ENCODE measurements around the gene CAGE1. TPM values are rescaled to one million over a fixed set of nuclear protein-coding genes. Genes with fewer than 3 reads are reported as not detected.
"Not testable (repeated sequence)": the region's sequence is repeated elsewhere in the genome, so short reads cannot be mapped to it uniquely, and the experiment has no call there.

CAGE1 gene
- total RNA-seq, 2 donors from 2014 or later: 0.06 TPM; not detected in 1

GRCh38 chr6:7315948-7316365, 73.6 kb downstream of the CAGE1 start:
- no peak for ATAC-seq
- no peak for DNase-seq
- intact Hi-C loops (cut with DNase I): no loop called here

GRCh38 chr6:7315087-7315947, 74.2 kb downstream of the CAGE1 start:
- ATAC-seq; DNase-seq; intact Hi-C loops (cut with DNase I): not testable (repeated sequence)

- ATAC-seq (no peak), DNase-seq (no peak)
- intact Hi-C loops (cut with DNase I): no loop called here
Measured at GRCh38 chr6:7314414-7314813, 75.1 kb downstream of the CAGE1 start.

- ATAC-seq (no peak), DNase-seq (peak; percentile 25)
- intact Hi-C loops (cut with DNase I): loop anchor here in 1 of 2 donors (2.0 kb wide), 1 partner anchor 75 kb away; the partner anchor contains the start of genes CAGE1 and RIOK1
Measured at GRCh38 chr6:7313505-7314165, 75.9 kb downstream of the CAGE1 start.

- DNase-seq: peak; percentile 98
- ATAC-seq: peak; percentile 100
- intact Hi-C loops (cut with DNase I): loop anchor here in 1 of 2 donors (2.0 kb wide), 1 partner anchor 76 kb away; the partner anchor contains the start of genes CAGE1 and RIOK1
Measured at GRCh38 chr6:7312616-7313504, 76.7 kb downstream of the CAGE1 start, which contains the start of gene SSR1. Gene SSR1 (minus strand): TSS chr6:7313199. CDS start chr6:7313120, 79 bp downstream.

GRCh38 chr6:7311917-7312615, 77.5 kb downstream of the CAGE1 start:
- no peak for ATAC-seq
- intact Hi-C loops (cut with DNase I): loop anchor here in 1 of 2 donors (2.0 kb wide), 1 partner anchor 77 kb away; the partner anchor contains the start of genes CAGE1 and RIOK1

GRCh38 chr6:7311176-7311575, 78.4 kb downstream of the CAGE1 start:
- ATAC-seq (no peak), DNase-seq (no peak)
- intact Hi-C loops (cut with DNase I): no loop called here

More at GRCh38 chr6:7311917-7312615, 77.5 kb downstream of the CAGE1 start:
- DNase-seq: no peak

- DNase-seq: no peak
- intact Hi-C loops (cut with DNase I): loop anchor here (10.0 kb wide), 2 partner anchors 86 to 266 kb away; no protein-coding TSS in a partner anchor
- no peak for ATAC-seq
Measured at GRCh38 chr6:7309050-7309449, 80.5 kb downstream of the CAGE1 start.

GRCh38 chr6:7307533-7307932, 82.0 kb downstream of the CAGE1 start:
- no peak for ATAC-seq
- intact Hi-C loops (cut with DNase I): loop anchor here (10.0 kb wide), 2 partner anchors 87 to 267 kb away; no protein-coding TSS in a partner anchor
- no peak for DNase-seq

GRCh38 chr6:7304821-7305220, 84.7 kb downstream of the CAGE1 start:
- no peak for DNase-seq
- ATAC-seq: no peak
- intact Hi-C loops (cut with DNase I): loop anchor here (10.0 kb wide), 2 partner anchors 90 to 270 kb away; no protein-coding TSS in a partner anchor

GRCh38 chr6:7301702-7302101, 87.8 kb downstream of the CAGE1 start:
- no peak for ATAC-seq
- intact Hi-C loops (cut with DNase I): loop anchor here (10.0 kb wide), 2 partner anchors 93 to 273 kb away; no protein-coding TSS in a partner anchor

GRCh38 chr6:7300926-7301325, 88.6 kb downstream of the CAGE1 start:
- DNase-seq: no peak
- intact Hi-C loops (cut with DNase I): loop anchor here (10.0 kb wide), 2 partner anchors 94 to 274 kb away; no protein-coding TSS in a partner anchor

More at GRCh38 chr6:7301702-7302101, 87.8 kb downstream of the CAGE1 start:
- DNase-seq: no peak

GRCh38 chr6:7298113-7298512, 91.4 kb downstream of the CAGE1 start:
- ATAC-seq: no peak
- intact Hi-C loops (cut with DNase I): no loop called here

More at GRCh38 chr6:7300926-7301325, 88.6 kb downstream of the CAGE1 start:
- no peak for ATAC-seq

GRCh38 chr6:7296602-7297001, 92.9 kb downstream of the CAGE1 start:
- DNase-seq (no peak), ATAC-seq (no peak)
- intact Hi-C loops (cut with DNase I): no loop called here

More at GRCh38 chr6:7298113-7298512, 91.4 kb downstream of the CAGE1 start:
- no peak for DNase-seq

GRCh38 chr6:7295916-7296315, 93.6 kb downstream of the CAGE1 start:
- ATAC-seq (no peak), DNase-seq (no peak)
- intact Hi-C loops (cut with DNase I): no loop called here

GRCh38 chr6:7292596-7293255, 96.8 kb downstream of the CAGE1 start:
- DNase-seq (no peak), ATAC-seq (peak in 1 of 2 donors; percentile 90)
- intact Hi-C loops (cut with DNase I): no loop called here

- intact Hi-C loops (cut with DNase I): no loop called here
- no peak for DNase-seq
- ATAC-seq: no peak
Measured at GRCh38 chr6:7290079-7290478, 99.5 kb downstream of the CAGE1 start.
